ENCODE results near the gene ITPK1.

Gene ITPK1

DNA sequence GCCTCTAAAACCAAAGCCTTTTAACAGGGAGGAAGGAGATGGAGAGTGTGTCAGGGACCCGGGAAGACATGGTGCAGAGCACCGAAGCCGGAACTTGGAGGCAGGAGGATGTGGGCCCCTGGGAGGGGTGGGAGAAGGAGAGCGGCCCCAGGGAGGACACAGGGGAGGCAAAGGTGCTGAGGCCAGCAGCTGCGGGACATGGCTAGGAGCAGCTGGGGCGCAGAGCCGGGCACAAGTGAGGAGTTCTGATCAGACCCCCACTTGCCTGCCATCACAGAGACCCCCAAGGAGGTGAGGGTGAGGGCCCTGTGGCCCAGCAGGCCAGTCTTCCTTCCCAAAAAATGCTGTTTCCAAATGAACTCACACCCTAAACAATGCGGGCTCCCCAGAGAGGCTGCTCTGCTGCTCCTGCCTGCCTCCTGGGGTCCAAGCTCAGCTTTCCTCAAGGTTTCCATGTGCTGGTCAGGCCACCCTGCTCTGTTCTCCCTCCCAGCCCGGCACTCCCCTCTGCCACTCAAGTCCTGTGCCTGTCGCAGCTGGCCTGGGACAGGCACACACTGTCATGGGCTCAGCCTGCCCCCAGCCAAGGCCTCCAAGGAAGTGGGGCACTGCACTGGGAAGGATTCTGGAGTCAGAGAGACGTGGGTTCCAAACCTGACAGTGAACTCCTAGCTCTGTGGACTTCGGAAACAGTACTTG, 168.7 kb downstream of the ITPK1 start:
- no peak for DNase-seq

GRCh38 chr14:92945959-92946846, 169.5 kb downstream of the ITPK1 start:
- no peak for DNase-seq

DNA sequence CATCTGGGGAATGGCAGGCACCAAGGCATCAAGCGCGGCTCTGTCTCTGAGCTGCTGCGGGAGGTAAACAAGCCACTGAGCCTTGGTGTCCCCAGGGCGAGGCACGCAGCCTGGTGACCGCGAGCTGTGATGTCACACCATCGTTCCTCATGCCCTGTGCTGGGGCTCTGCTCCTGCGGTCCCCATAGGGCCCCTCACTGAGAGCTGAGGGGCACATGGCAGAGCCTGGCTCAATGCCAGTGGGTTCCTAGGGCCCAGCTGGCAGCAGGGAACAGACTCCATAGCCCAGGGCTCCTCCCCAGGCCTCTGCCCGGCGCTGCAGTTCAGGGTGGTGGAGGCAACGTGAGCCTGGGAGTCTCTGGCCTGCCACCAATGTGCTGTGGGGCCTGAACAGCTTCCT, 170.2 kb downstream of the ITPK1 start:
- no peak for DNase-seq

GRCh38 chr14:92944976-92945375, 170.7 kb downstream of the ITPK1 start:
- no peak for DNase-seq

DNA sequence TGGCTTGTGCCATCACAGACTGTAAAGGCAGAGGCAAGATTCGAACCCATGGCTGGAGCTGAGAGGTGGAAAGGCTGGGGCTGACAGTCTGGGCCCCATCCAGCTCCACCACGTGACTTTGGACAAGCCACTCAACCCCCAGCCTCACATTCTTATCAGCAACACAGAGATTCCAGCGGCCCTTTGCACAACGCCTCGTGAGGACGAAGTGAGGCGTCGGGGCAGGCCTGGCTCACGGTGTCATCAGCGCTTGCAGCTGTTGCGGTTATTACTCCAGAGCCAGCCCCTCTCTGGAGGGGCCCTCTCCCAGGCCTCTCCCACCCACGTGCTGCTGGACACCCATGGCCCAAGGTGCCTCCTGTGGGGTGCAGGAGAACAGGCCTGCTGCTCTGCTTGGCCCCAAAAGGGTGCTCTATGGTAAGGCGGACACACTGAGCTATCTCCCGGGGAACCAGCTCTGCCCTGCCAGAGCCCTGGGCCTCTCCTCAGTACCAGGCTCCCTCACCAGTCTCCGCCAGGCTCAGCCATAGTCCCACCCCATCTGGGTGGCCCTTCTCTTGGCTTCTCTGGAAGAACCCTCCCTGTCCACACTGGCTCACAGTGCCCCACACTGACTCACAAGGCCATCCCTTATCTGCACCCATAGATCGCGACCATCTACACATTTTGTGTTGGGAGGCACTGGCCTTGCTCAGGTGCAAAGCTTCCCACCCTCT, 171.7 kb downstream of the ITPK1 start:
- DNase-seq: no peak

GRCh38 chr14:92942976-92943710, 172.6 kb downstream of the ITPK1 start:
- no peak for DNase-seq

GRCh38 chr14:92942576-92942975, 173.1 kb downstream of the ITPK1 start:
- DNase-seq: no peak

DNA sequence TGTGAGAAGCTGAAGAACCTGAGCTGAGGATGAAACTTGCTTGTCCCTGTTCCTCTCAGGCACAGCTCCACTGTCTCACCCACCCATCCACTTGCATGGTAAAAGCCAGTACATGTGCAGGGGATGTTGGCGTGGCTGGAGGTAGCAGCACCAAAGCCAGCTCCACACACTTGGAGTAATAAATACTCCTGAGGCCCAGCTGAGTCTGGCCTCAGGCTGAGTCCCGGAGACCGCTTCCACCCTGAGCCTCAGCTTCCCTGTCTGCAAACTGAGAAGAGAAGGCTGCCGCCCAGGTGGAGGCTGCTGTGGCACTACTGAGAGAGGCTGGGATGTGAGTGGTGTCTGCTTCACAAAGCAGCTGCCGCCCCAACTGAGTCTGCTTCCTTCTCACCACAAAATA, 173.6 kb downstream of the ITPK1 start:
- no peak for DNase-seq

- no peak for DNase-seq
Observed at GRCh38 chr14:92941531-92941930, 174.2 kb downstream of the ITPK1 start.

DNA sequence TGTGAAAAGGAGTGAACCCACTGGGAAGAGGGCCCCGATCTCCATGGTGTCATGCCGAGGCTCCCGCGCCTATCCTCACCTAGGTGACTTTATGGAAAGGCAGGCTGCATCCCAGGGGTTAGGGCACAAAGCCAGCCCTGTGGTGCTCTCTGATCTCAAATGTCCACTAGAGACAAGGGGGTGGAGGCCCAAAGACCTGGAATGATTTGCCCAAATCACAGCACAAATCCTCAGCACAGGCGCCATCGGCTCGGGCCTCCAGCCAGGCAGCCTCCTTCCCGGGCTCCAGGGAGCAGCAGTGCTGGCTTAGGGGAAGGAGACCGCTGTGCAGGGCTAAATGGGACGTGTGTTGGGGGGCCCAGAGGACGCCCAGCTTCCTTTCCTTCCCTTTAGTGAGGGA, 175.2 kb downstream of the ITPK1 start:
- no peak for DNase-seq

DNA sequence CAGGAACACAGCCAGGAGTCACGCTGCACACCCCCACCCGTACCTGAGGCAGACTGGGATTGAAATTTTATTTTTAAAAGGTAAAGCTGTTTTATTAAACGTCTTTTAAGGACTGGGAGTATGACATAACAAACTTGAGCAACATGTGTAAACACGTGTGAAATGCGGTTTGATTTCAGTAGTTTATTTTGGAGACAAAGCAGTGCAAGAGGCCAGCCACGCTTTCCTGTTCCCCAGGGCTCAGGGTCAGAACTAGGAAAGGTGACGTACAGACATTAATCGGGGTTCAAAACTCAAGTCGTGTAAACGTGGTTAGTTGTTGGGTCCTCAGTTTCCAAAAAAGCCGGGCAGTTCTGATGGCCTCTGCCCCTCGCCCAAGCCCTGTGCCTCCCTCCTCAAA, 176.0 kb downstream of the ITPK1 start:
- no peak for DNase-seq

DNA sequence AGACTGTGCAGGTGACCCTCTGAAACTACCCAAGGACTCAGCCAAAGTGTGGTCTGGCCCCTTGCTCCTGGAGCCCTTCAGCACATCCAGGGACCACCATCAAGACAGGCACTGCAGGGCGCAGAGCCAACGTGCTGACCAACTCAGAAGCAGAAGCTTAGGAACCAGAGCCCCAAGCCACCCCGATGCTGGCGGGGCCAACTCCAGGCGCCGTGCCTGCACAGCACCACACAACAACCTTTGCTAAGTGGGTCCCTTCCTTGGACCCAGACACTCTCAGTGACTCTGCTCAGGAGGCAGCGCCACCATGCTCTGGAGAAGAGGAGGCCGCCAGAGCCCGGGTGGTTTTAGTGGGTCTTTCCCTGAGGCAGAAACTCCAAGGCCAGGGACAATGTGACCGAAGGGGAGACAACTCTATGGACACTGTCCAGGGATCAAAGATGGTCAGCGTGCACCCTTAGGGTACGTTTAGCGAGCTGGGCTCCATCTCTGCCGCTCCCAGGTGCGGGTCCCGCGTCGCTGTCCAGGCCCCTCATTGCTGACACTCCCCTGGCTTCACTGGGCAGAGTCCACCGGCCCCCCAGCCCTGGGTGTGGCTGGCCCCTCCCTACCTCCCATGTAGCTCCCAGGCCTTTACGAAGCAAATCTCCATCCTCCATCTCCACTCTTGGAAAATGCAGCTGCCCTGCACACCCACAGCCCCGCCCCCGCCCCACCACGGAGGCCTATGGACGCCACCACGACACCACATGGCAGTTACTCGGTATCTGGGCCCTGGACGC, 176.6 kb downstream of the ITPK1 start:
- no peak for DNase-seq

- DNase-seq: no peak
Observed at GRCh38 chr14:92938235-92938875, 177.4 kb downstream of the ITPK1 start.

DNA sequence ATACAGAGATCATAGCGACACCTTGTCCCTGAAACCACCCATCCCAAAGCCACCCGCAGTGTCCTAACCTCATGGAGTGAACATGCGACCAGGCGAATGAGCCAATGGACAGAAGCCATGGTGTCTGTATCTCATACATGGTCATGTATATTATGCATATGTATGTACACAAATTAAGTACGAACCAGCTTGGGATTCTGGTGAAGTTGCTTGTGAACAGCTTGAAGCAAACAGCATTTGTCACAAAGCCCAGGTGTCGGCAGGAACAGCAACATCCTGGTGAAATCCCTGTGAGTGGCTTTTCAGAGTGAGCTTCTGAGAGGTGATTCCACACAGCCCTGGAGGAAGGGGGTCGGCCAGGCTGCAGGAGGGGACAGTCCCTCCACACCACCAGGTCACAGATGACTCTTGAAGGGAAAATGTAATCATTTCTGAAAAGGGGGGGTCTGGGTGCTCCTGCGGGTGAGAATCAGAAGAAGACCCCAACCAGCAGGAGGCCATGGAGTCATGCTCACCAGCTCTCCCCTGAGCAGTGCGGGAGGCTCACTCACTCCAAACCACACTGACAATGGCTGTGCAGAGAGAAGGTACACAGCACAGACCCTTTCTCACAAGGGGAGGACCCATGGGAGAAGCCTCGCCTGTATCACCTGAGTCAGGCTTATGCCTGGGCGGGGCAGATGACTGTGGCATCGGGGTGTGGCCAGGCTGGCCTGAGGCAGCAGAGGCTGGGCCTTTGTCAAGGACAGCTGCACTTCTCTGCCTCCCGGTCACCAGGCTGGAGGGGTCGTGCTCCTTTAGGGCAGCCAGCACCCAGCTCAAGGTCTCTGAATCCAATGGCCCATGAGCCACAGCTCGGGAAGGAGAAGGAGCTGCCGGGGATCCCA, 178.4 kb downstream of the ITPK1 start:
- no peak for DNase-seq

GRCh38 chr14:92936085-92936484, 179.6 kb downstream of the ITPK1 start:
- DNase-seq: no peak

- no peak for DNase-seq
Observed at GRCh38 chr14:92935446-92935845, 180.3 kb downstream of the ITPK1 start.

DNA sequence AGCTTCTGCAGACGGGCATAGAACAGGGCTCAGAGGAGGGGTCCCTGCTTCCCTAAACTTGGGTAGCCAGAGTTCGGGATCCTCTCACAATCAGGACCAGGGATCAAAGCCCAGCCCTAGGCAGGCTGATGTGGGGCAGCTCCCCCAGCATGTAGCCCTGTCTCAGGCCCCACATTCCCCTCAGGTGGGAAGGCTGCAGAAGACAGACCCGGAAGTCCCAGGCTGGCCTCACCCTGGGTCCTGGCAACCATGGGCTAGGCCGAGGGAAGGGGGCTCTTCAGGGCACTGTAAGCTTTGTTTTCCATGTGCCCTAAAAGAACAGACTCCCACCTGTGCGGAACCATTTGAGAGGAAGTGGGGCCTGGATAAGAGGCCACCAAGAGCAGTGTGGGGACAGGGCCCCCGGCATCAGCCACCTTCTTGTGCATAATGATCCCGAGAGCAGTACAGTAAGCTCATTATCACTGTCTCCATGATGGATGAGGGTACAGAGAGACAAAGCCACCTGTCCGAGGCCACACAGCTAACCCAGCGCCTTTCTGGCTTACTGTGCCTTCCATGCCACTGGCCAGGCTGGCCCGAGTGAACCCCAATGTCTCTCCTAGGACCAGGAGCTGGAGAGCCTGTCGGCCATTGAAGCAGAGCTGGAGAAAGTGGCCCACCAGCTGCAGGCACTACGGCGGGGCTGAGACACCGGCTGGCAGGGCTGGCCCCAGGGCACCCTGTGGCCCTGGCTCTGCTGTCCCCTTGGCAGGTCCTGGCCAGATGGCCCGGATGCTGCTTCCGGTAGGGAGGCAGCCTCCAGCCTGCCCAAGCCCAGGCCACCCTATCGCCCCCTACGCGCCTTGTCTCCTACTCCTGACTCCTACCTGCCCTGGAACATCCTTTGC, 181.3 kb downstream of the ITPK1 start:
- no peak for DNase-seq

- no peak for DNase-seq
Observed at GRCh38 chr14:92933481-92933880, 182.2 kb downstream of the ITPK1 start.

Measured in NCI-H748 treated with DMSO at 0.1 percent for 48 hours (cell line).